H9 (cell line): ENCODE results near the gene HTR2A. TPM values are rescaled to one million over a fixed set of nuclear protein-coding genes. Genes with fewer than 3 reads are reported as not detected.

Experiments
- DNase-seq: peaks from one replicate; pipeline ENCODE4 v3.0.0-alpha.2; 2017
- H2AFZ ChIP-seq: one replicate; pipeline ENCODE4 v1.6.1; 2013; ENCODE audit warnings: mild to moderate bottlenecking, low read length, control low read depth, moderate library complexity
- H2AK5ac ChIP-seq: 2 replicates; pipeline ENCODE4 v1.6.1; 2013; ENCODE audit warnings: low read length, control low read depth, mixed read lengths; ENCODE audit not compliant: insufficient read length
- H2BK120ac ChIP-seq: one replicate; pipeline ENCODE4 v1.6.1; 2013; ENCODE audit warnings: low read depth, mild to moderate bottlenecking, low read length, control low read depth, inconsistent platforms; ENCODE audit not compliant: poor library complexity, severe bottlenecking
- H2BK12ac ChIP-seq: 2 replicates; pipeline ENCODE4 v1.6.1; 2013; ENCODE audit warnings: low read length, control low read depth, mixed read lengths, low read depth; ENCODE audit not compliant: insufficient read length
- H2BK15ac ChIP-seq: 2 replicates; pipeline ENCODE4 v1.6.1; 2013; ENCODE audit warnings: low read depth, low read length, control low read depth
- H2BK20ac ChIP-seq: one replicate; pipeline ENCODE4 v1.6.1; 2013; ENCODE audit warnings: low read depth, mild to moderate bottlenecking, low read length, control low read depth, inconsistent platforms; ENCODE audit not compliant: poor library complexity, severe bottlenecking
- H2BK5ac ChIP-seq: 2 replicates; pipeline ENCODE4 v1.6.1; 2013; ENCODE audit warnings: low read length, control low read depth, mixed read lengths; ENCODE audit not compliant: insufficient read length
- H3K14ac ChIP-seq: 2 replicates; pipeline ENCODE4 v1.6.1; 2013; ENCODE audit warnings: low read length, control low read depth; ENCODE audit not compliant: insufficient read depth
- H3K18ac ChIP-seq: 2 replicates; pipeline ENCODE4 v1.6.1; 2013; ENCODE audit warnings: low read depth, mild to moderate bottlenecking, mixed read lengths, low read length, control low read depth; ENCODE audit not compliant: insufficient read length
- H3K23ac ChIP-seq: 2 replicates; pipeline ENCODE4 v1.6.1; 2013; ENCODE audit warnings: low read length, control low read depth, mixed read lengths, low read depth; ENCODE audit not compliant: insufficient read length
- H3K23me2 ChIP-seq: 2 replicates; pipeline ENCODE4 v1.6.1; 2013; ENCODE audit warnings: low read depth, mild to moderate bottlenecking, mixed read lengths, low read length, control low read depth; ENCODE audit not compliant: insufficient read length, poor library complexity, severe bottlenecking
- H3K27ac ChIP-seq: 2 replicates; pipeline ENCODE4 v1.5.1; 2013; ENCODE audit warnings: low read length, control low read depth, mixed read lengths, low read depth; ENCODE audit not compliant: insufficient read length
- H3K27me3 ChIP-seq: 2 replicates; pipeline ENCODE4 v1.6.1; 2013; ENCODE audit warnings: low read length, control low read depth, inconsistent platforms; ENCODE audit not compliant: insufficient read depth
- H3K4ac ChIP-seq: 2 replicates; pipeline ENCODE4 v1.6.1; 2013; ENCODE audit warnings: low read depth, mild to moderate bottlenecking, control low read depth, inconsistent platforms, low read length, moderate library complexity
- H3K4me1 ChIP-seq: 2 replicates; pipeline ENCODE4 v1.6.1; 2013; ENCODE audit warnings: low read length, control low read depth, inconsistent platforms; ENCODE audit not compliant: insufficient read depth
- H3K4me2 ChIP-seq: 2 replicates; pipeline ENCODE4 v1.6.1; 2013; ENCODE audit warnings: low read length, control low read depth, mixed read lengths; ENCODE audit not compliant: insufficient read length, insufficient read depth
- H3K56ac ChIP-seq: 2 replicates; pipeline ENCODE4 v1.6.1; 2013; ENCODE audit warnings: low read depth, mild to moderate bottlenecking, mixed read lengths, low read length, control low read depth; ENCODE audit not compliant: insufficient read length
- H3K79me1 ChIP-seq: 2 replicates; pipeline ENCODE4 v1.6.1; 2013; ENCODE audit warnings: low read depth, mild to moderate bottlenecking, moderate library complexity, low read length, control low read depth, inconsistent platforms; ENCODE audit not compliant: insufficient read depth, poor library complexity, severe bottlenecking
- H3K79me2 ChIP-seq: 2 replicates; pipeline ENCODE4 v1.6.1; 2013; ENCODE audit warnings: low read length, control low read depth, inconsistent platforms; ENCODE audit not compliant: insufficient read depth
- H3K9ac ChIP-seq: 2 replicates; pipeline ENCODE4 v1.6.1; 2013; ENCODE audit warnings: low read length, control low read depth, mixed read lengths; ENCODE audit not compliant: insufficient read length; ENCODE audit errors: extremely low read depth
- H3K9me3 ChIP-seq: one replicate; pipeline ENCODE4 v1.6.1; 2013; ENCODE audit warnings: low read depth, low read length, inconsistent platforms; ENCODE audit not compliant: control insufficient read depth
- H3T11ph ChIP-seq: one replicate; pipeline ENCODE4 v1.6.1; 2013; ENCODE audit warnings: mild to moderate bottlenecking, low read length, control low read depth, inconsistent platforms
- H4K20me1 ChIP-seq: one replicate; pipeline ENCODE4 v1.6.1; 2013; ENCODE audit not compliant: control insufficient read depth, insufficient read length, insufficient read depth
- H4K5ac ChIP-seq: 2 replicates; pipeline ENCODE4 v1.6.1; 2013; ENCODE audit warnings: low read depth, mild to moderate bottlenecking, mixed read lengths, low read length, control low read depth; ENCODE audit not compliant: insufficient read length
- H4K8ac ChIP-seq: replicated peaks from 2 replicates; pipeline ENCODE4 v1.6.1; 2013; ENCODE audit warnings: low read length, control low read depth, mixed read lengths, low read depth; ENCODE audit not compliant: insufficient read length
- H4K91ac ChIP-seq: 2 replicates; pipeline ENCODE4 v1.6.1; 2013; ENCODE audit warnings: low read depth, mild to moderate bottlenecking, moderate library complexity, mixed read lengths, low read length, control low read depth; ENCODE audit not compliant: insufficient read length
- H3K27ac Mint-ChIP-seq, 3 experiments: 2 replicates in 2 of 3; 3 replicates in 1 of 3; pipeline ENCODE4 v1.8.0; 2020 to 2021; ENCODE audit warnings: mixed read lengths in 3 of 3, mild to moderate bottlenecking in 1 of 3, moderate library complexity in 1 of 3
- H3K27me3 Mint-ChIP-seq: 2 replicates; pipeline ENCODE4 v1.8.0; 2021; ENCODE audit warnings: low read depth, mild to moderate bottlenecking, moderate library complexity, mixed read lengths
- H3K36me3 Mint-ChIP-seq, 3 experiments: 2 replicates in 2 of 3; 3 replicates in 1 of 3; pipeline ENCODE4 v1.8.0; 2020 to 2021; ENCODE audit warnings: low read depth in 3 of 3, mixed read lengths in 3 of 3; ENCODE audit not compliant: insufficient read depth in 1 of 3
- H3K4me1 Mint-ChIP-seq, 2 experiments: 2 replicates each; pipeline ENCODE4 v1.8.0; 2020; ENCODE audit warnings: mixed read lengths in 2 of 2
- H3K4me3 Mint-ChIP-seq, 2 experiments: 2 replicates in 1 of 2; 3 replicates in 1 of 2; pipeline ENCODE4 v1.8.0; 2020 to 2021; ENCODE audit warnings: mild to moderate bottlenecking in 2 of 2, mixed read lengths in 2 of 2, moderate library complexity in 1 of 2
- H3K9me3 Mint-ChIP-seq, 2 experiments: 2 replicates in 1 of 2; 3 replicates in 1 of 2; pipeline ENCODE4 v1.8.0; 2020; ENCODE audit warnings: mild to moderate bottlenecking in 2 of 2, mixed read lengths in 2 of 2, moderate library complexity in 1 of 2
- CTCF ChIP-seq: fragments of 200-600 bp; sonication (generic); conservative IDR thresholded peaks from 3 replicates; pipeline ENCODE4 v1.8.0; 2021; ENCODE audit warnings: antibody characterized with exemption, mild to moderate bottlenecking
- WGBS: extraction: QIAGEN DNeasy Blood & Tissue Kit; methylation state at CpG from one replicate; pipeline ENCODE4 v1.1.7; 2013; ENCODE audit warnings: missing lambda C conversion rate, low lambda C conversion rate, mixed read lengths; ENCODE audit not compliant: insufficient read length; ENCODE audit errors: extremely low coverage; 5-methylcytosine and 5-hydroxymethylcytosine counted together
- total RNA-seq: library from RNA; stranded (reverse); gene quantifications from 2 replicates; pipeline ENCODE4 v1.2.1, GENCODE V29; 2021

HTR2A gene
- total RNA-seq, 1 experiment from 2014 or later = not detected

GRCh38 chr13:46796129-46796514, 100.7 kb downstream of the HTR2A start:
- peaks cover 4% of the 10 kb centered on the region; the same call in 1 of the 2 replicates for H3K4me1 ChIP-seq
- TF ChIP-seq CTCF = no peak
- no peak overlapping the region for H2BK20ac ChIP-seq
- H3K4me3 Mint-ChIP-seq = peak overlapping the region; percentile 87 to 89
- H3K14ac ChIP-seq = peak overlapping the region; percentile 22; the same call in 1 of the 2 replicates
- no peak overlapping the region for H2BK5ac ChIP-seq
- no peak overlapping the region for H3T11ph ChIP-seq
- no peaks in the 10 kb centered on the region for H3K27me3 Mint-ChIP-seq
- H4K8ac ChIP-seq = peak overlapping the region; percentile 86
- no peak for DNase-seq
- H3K9me3 ChIP-seq = no peaks in the 10 kb centered on the region
- peaks cover 8% of the 10 kb centered on the region for H3K23me2 ChIP-seq
- no peak overlapping the region for H4K91ac ChIP-seq
- H3K18ac ChIP-seq = peak overlapping the region; percentile 95
- peak overlapping the region; percentile 89 for H4K5ac ChIP-seq
- H2BK120ac ChIP-seq = no peak overlapping the region
- peak overlapping the region; percentile 92 for H3K9ac ChIP-seq
- H3K4me1 Mint-ChIP-seq = peaks cover 25 to 35% of the 10 kb centered on the region in 2 experiments
- no peaks in the 10 kb centered on the region for H3K27me3 ChIP-seq
- H2BK15ac ChIP-seq = no peak overlapping the region
- H3K4ac ChIP-seq = no peak overlapping the region
- no peak overlapping the region for H3K27ac ChIP-seq
- no peak overlapping the region for H2BK12ac ChIP-seq
- H2AK5ac ChIP-seq = no peak overlapping the region
- no peak overlapping the region for H3K23ac ChIP-seq
- no peaks in the 10 kb centered on the region; the same call in 1 of the 2 replicates for H3K79me2 ChIP-seq
- H4K20me1 ChIP-seq = no peaks in the 10 kb centered on the region
- peak overlapping the region; percentile 87 to 97 (median 94); a peak in 5 of 7 replicates for H3K27ac Mint-ChIP-seq
- H3K4me2 ChIP-seq = peak overlapping the region; percentile 55
- H2AFZ ChIP-seq = peak overlapping the region; percentile 54
- H3K56ac ChIP-seq = no peak overlapping the region
- H3K79me1 ChIP-seq = no peaks in the 10 kb centered on the region
- no peaks in the 10 kb centered on the region for H3K9me3 Mint-ChIP-seq
- no CpG with 5 or more reads among the region's 5 CpGs for WGBS
- H3K36me3 Mint-ChIP-seq = peaks cover 1 to 5% (median 2%) of the 10 kb centered on the region in 3 experiments; a peak in 5 of 7 replicates
